ENCODE measurements around the gene TTC7B.

The TTC7B gene

DNA sequence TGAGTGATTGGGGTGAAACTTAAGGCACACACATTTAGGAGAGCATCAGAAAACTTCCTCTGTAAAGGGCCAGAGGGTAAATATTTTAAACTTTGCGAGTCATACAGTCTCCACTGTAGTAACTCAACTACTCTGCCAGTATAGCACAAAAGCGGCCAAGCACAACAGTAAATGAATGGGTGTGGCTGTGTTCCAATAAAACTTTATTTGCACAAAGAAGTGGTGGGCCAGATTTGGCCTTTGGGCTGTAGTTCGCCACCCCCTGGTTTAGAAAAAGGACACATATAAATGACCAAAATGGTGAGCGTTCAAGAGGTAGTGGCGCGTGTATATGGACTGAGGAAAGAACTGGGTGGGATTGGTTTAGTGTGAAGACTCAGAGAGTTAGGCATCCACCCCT is 309.5 kb downstream of the TTC7B start:
- Histone ChIP-seq H3K27ac (no peak overlapping the region), H3K4me3 (ENCODE audit: low read depth, low read length) (no peak overlapping the region), H3K79me2 (no peaks in the 10 kb centered on the region), H3K4me1 (peaks cover 50% of the 10 kb centered on the region), H2AFZ (no peak overlapping the region), H3K36me3 (ENCODE audit: control insufficient read depth, insufficient read depth, low read length) (no peaks in the 10 kb centered on the region), H3K9ac (no peak overlapping the region), H3K27me3 (ENCODE audit: control insufficient read depth, insufficient read depth, low read length) (no peaks in the 10 kb centered on the region), H3K9me3 (ENCODE audit: control insufficient read depth, low read length) (no peaks in the 10 kb centered on the region), H3K4me2 (ENCODE audit: low read length) (no peak overlapping the region)
- TF ChIP-seq, protein P1, sequence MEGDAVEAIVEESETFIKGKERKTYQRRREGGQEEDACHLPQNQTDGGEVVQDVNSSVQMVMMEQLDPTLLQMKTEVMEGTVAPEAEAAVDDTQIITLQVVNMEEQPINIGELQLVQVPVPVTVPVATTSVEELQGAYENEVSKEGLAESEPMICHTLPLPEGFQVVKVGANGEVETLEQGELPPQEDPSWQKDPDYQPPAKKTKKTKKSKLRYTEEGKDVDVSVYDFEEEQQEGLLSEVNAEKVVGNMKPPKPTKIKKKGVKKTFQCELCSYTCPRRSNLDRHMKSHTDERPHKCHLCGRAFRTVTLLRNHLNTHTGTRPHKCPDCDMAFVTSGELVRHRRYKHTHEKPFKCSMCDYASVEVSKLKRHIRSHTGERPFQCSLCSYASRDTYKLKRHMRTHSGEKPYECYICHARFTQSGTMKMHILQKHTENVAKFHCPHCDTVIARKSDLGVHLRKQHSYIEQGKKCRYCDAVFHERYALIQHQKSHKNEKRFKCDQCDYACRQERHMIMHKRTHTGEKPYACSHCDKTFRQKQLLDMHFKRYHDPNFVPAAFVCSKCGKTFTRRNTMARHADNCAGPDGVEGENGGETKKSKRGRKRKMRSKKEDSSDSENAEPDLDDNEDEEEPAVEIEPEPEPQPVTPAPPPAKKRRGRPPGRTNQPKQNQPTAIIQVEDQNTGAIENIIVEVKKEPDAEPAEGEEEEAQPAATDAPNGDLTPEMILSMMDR (IDR thresholded peaks at IDR 0.05), result no peak

DNA sequence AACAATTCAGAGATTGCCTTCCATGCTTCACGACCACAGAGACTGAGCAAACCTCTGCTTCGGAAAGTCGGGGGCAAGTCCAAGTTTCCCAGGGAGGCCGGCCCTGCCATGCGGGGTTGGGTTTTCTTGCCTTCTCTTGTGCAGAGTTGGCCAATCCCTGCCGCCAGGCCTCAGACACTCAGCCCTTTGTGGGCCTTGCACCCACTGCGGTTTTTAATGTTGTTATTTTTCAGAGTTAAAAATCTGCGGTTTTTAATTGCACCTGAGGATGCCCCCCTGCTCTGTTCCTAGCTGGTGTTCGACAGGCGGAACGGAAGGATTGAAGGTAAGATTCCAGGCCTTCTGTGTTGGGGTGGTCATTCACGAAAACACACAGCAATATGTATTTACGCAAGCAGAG is 310.7 kb downstream of the TTC7B start:
- no peak overlapping the region for H3K27ac ChIP-seq
- H3K4me1 ChIP-seq, result peaks cover 38% of the 10 kb centered on the region
- TF ChIP-seq, protein P1 (IDR thresholded peaks at IDR 0.05), result no peak
- no peaks in the 10 kb centered on the region for H3K79me2 ChIP-seq
- no peak overlapping the region for H3K4me3 ChIP-seq (ENCODE audit: low read depth, low read length)
- H3K27me3 ChIP-seq (ENCODE audit: control insufficient read depth, insufficient read depth, low read length), result no peaks in the 10 kb centered on the region
- H3K36me3 ChIP-seq (ENCODE audit: control insufficient read depth, insufficient read depth, low read length), result no peaks in the 10 kb centered on the region
- H3K9me3 ChIP-seq (ENCODE audit: control insufficient read depth, low read length), result no peaks in the 10 kb centered on the region
- H2AFZ ChIP-seq, result no peak overlapping the region
- H3K9ac ChIP-seq, result no peak overlapping the region
- H3K4me2 ChIP-seq (ENCODE audit: low read length), result no peak overlapping the region

DNA sequence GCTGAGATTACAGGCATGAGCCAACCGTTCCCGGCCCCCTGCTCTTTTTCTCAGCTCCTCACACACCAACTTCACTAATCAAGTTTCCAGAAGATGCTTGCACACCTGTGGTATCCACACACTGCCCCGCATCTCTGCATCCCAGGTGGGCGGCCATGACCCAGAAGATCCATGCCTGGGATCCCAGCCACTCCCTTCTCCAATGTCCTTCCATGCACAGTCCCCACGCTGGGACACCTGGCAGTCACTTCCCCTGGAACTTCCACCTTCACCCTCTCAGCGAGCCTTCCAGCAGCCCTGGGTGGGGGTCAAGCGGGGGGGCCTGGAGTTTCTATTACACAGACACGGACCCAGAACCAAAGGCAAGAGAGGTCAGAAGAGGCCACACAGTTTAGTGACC is 311.6 kb downstream of the TTC7B start:
- H3K9ac ChIP-seq, result no peak overlapping the region
- H3K4me3 ChIP-seq (ENCODE audit: low read depth, low read length), result no peak overlapping the region

DNA sequence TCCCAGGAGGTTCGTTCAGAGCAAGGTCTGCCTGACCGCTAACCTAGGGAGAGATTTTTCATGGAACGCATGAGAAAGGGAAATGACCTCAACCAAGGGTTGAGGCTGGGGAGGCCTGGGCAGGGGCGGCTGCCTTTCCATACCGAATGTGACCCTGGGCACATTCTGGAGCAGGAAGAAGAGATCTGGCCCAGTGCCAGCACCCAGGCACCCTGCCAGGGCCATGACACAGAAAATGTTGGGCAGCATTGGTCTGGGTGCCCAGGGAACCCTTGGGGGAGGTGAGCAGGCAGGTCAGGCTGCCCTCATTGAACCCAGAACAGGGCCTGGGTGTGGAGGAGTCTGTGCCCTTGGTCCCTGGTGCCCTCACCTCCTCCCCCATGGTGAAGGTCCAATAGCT is 312.6 kb downstream of the TTC7B start:
- Histone ChIP-seq H3K27me3 (ENCODE audit: control insufficient read depth, insufficient read depth, low read length) (no peaks in the 10 kb centered on the region), H3K27ac (peak overlapping the region; percentile 74)

More for the DNA sequence above, 311.6 kb downstream of the TTC7B start:
- no peaks in the 10 kb centered on the region for H3K9me3 ChIP-seq (ENCODE audit: control insufficient read depth, low read length)
- no peaks in the 10 kb centered on the region for H3K36me3 ChIP-seq (ENCODE audit: control insufficient read depth, insufficient read depth, low read length)
- H3K27ac ChIP-seq, result peak overlapping the region; percentile 74
- H2AFZ ChIP-seq, result no peak overlapping the region
- H3K4me2 ChIP-seq (ENCODE audit: low read length), result no peak overlapping the region
- TF ChIP-seq, protein P1 (IDR thresholded peaks at IDR 0.05), result no peak
- H3K79me2 ChIP-seq, result no peaks in the 10 kb centered on the region
- no peaks in the 10 kb centered on the region for H3K27me3 ChIP-seq (ENCODE audit: control insufficient read depth, insufficient read depth, low read length)
- H3K4me1 ChIP-seq, result peaks cover 29% of the 10 kb centered on the region

DNA sequence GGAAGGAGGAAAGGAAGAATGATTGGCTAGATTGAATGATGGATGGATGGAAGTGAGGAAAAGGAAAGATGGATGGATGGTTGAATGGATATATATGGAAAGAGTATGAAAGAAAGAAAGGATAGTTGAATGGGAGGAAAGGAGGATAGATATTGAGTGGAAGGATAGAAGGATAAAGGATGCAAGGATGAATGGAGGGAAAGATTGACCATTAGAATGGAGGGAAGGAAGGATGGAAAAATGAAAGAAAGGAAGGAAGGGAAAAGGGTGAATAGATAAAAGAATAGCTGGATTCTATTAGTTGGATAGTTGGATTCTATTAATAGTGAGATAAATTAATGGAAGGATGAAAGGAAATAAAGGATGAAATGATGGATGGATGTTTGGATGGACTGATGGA is 313.5 kb downstream of the TTC7B start:
- H3K9ac ChIP-seq, result no peak overlapping the region
- H3K36me3 ChIP-seq (ENCODE audit: control insufficient read depth, insufficient read depth, low read length), result no peaks in the 10 kb centered on the region
- peak overlapping the region; percentile 47 for H2AFZ ChIP-seq
- H3K79me2 ChIP-seq, result no peaks in the 10 kb centered on the region
- peak overlapping the region; percentile 74 for H3K27ac ChIP-seq
- no peak overlapping the region for H3K4me2 ChIP-seq (ENCODE audit: low read length)
- H3K4me3 ChIP-seq (ENCODE audit: low read depth, low read length), result no peak overlapping the region
- no peaks in the 10 kb centered on the region for H3K9me3 ChIP-seq (ENCODE audit: control insufficient read depth, low read length)
- TF ChIP-seq, protein P1 (IDR thresholded peaks at IDR 0.05), result no peak
- H3K27me3 ChIP-seq (ENCODE audit: control insufficient read depth, insufficient read depth, low read length), result no peaks in the 10 kb centered on the region
- peaks cover 15% of the 10 kb centered on the region for H3K4me1 ChIP-seq

More for the DNA sequence above, 312.6 kb downstream of the TTC7B start:
- TF ChIP-seq, protein P1 (IDR thresholded peaks at IDR 0.05), result no peak
- H3K9ac ChIP-seq, result no peak overlapping the region
- no peak overlapping the region for H3K4me3 ChIP-seq (ENCODE audit: low read depth, low read length)
- no peaks in the 10 kb centered on the region for H3K9me3 ChIP-seq (ENCODE audit: control insufficient read depth, low read length)
- peak overlapping the region; percentile 21 for H3K4me2 ChIP-seq (ENCODE audit: low read length)
- H3K4me1 ChIP-seq, result peaks cover 21% of the 10 kb centered on the region
- peak overlapping the region; percentile 47 for H2AFZ ChIP-seq
- no peaks in the 10 kb centered on the region for H3K36me3 ChIP-seq (ENCODE audit: control insufficient read depth, insufficient read depth, low read length)
- no peaks in the 10 kb centered on the region for H3K79me2 ChIP-seq

All from parathyroid adenoma (tissue), 2 donors.